ENCODE results near the gene DLGAP4. TPM values are rescaled to one million over a fixed set of nuclear protein-coding genes. Genes with fewer than 3 reads are reported as not detected.

The DLGAP4 gene
- total and polyA plus RNA-seq, 2 of the 13 experiments (the other 11 are each of a cell fraction or from before 2014, with no cell fraction given): 15.2 to 26.7 TPM

DNA sequence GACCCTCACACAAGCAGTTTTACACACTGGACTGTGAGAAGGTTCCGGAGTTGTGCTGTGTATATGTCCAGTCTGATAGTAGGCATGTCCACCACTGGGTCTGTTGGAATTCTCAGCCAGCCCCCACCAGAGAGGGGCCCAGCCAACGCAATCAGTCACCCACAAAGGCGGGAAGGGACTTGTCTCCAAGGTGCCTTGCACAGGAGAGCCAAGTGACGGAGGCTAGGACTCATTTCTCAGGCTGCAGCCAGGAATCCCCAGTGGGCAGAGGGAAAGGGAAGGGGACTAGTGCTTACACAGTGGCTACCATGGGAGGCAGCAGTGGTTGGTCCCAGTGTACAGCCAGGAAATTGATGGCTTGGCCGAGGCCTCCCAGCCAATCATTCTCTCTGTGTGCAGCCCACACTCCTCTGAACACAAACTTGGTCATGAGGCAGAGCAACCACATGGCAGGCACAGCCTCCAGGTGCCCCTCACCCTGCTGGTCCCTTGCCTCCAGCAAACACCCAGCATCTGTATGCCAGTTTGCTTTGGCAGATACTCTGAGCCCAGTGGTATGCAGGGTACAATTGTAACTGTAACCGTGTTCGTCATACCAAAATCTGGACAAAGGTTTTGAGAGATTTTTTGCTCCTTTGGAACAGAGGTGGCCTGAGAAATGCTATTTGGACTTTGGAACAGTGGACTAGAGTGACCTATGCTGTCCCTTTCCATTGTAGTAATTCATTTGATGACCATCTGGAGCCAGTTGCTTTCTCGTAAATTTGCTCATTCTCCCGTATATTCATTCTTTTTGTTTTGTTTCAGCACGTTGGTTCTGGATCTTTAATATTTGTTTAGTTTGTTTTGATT lies 162.2 kb downstream of the DLGAP4 start (continued):
- TF ChIP-seq, protein P1, sequence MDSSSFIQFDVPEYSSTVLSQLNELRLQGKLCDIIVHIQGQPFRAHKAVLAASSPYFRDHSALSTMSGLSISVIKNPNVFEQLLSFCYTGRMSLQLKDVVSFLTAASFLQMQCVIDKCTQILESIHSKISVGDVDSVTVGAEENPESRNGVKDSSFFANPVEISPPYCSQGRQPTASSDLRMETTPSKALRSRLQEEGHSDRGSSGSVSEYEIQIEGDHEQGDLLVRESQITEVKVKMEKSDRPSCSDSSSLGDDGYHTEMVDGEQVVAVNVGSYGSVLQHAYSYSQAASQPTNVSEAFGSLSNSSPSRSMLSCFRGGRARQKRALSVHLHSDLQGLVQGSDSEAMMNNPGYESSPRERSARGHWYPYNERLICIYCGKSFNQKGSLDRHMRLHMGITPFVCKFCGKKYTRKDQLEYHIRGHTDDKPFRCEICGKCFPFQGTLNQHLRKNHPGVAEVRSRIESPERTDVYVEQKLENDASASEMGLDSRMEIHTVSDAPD (CRISPR knock-in tag; IDR thresholded peaks at IDR 0.05): peak; percentile 83
- TF ChIP-seq FOXA3 (CRISPR knock-in tag; IDR thresholded peaks at IDR 0.05) (peak; percentile 47), ZNF205 (CRISPR knock-in tag; IDR thresholded peaks at IDR 0.05) (peak; percentile 96), ZNF569 (CRISPR knock-in tag; IDR thresholded peaks at IDR 0.05; ENCODE audit: borderline replicate concordance) (no peak), ZNF891 (CRISPR knock-in tag; IDR thresholded peaks at IDR 0.05) (peak; percentile 80; the same call in 1 of the 2 replicates), NFE2L1 (CRISPR knock-in tag; IDR thresholded peaks at IDR 0.05; ENCODE audit: borderline replicate concordance) (no peak), RELA (CRISPR knock-in tag; IDR thresholded peaks at IDR 0.05) (0 out of 2 replicates have a peak, but pooled peaks have one; percentile 63), RXRB (CRISPR knock-in tag; IDR thresholded peaks at IDR 0.05; ENCODE audit: borderline replicate concordance) (peak; percentile 95), ZNF772 (CRISPR knock-in tag; IDR thresholded peaks at IDR 0.05) (peak; percentile 68; the same call in 1 of the 2 replicates), POLR2G (IDR thresholded peaks at IDR 0.05; ENCODE audit: low read depth, low read length) (peak; percentile 55), SIN3A (IDR thresholded peaks at IDR 0.05; ENCODE audit: borderline replicate concordance, low read depth, low read length) (peak; percentile 52), ZMYM2 (CRISPR knock-in tag; IDR thresholded peaks at IDR 0.05) (0 out of 2 replicates have a peak, but pooled peaks have one; percentile 35), ZNF563 (CRISPR knock-in tag; IDR thresholded peaks at IDR 0.05) (peak; percentile 27; the same call in 1 of the 2 replicates), ZNF850 (CRISPR knock-in tag; conservative IDR thresholded peaks at IDR 0.05) (no peak), KDM2A (CRISPR knock-in tag; IDR thresholded peaks at IDR 0.05; ENCODE audit: borderline replicate concordance, low read depth) (peak; percentile 80), CHCHD3 (CRISPR knock-in tag; IDR thresholded peaks at IDR 0.05) (no peak), ZNF501 (CRISPR knock-in tag; IDR thresholded peaks at IDR 0.05) (peak; percentile 74), ZNF20 (CRISPR knock-in tag; IDR thresholded peaks at IDR 0.05) (no peak), ARHGAP35 (CRISPR knock-in tag; IDR thresholded peaks at IDR 0.05; ENCODE audit: borderline replicate concordance) (0 out of 2 replicates have a peak, but pooled peaks have one; percentile 74)
- TF ChIP-seq, protein P2, sequence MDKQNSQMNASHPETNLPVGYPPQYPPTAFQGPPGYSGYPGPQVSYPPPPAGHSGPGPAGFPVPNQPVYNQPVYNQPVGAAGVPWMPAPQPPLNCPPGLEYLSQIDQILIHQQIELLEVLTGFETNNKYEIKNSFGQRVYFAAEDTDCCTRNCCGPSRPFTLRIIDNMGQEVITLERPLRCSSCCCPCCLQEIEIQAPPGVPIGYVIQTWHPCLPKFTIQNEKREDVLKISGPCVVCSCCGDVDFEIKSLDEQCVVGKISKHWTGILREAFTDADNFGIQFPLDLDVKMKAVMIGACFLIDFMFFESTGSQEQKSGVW (CRISPR knock-in tag; IDR thresholded peaks at IDR 0.05; ENCODE audit: borderline replicate concordance): no peak
- TF ChIP-seq, protein P3, sequence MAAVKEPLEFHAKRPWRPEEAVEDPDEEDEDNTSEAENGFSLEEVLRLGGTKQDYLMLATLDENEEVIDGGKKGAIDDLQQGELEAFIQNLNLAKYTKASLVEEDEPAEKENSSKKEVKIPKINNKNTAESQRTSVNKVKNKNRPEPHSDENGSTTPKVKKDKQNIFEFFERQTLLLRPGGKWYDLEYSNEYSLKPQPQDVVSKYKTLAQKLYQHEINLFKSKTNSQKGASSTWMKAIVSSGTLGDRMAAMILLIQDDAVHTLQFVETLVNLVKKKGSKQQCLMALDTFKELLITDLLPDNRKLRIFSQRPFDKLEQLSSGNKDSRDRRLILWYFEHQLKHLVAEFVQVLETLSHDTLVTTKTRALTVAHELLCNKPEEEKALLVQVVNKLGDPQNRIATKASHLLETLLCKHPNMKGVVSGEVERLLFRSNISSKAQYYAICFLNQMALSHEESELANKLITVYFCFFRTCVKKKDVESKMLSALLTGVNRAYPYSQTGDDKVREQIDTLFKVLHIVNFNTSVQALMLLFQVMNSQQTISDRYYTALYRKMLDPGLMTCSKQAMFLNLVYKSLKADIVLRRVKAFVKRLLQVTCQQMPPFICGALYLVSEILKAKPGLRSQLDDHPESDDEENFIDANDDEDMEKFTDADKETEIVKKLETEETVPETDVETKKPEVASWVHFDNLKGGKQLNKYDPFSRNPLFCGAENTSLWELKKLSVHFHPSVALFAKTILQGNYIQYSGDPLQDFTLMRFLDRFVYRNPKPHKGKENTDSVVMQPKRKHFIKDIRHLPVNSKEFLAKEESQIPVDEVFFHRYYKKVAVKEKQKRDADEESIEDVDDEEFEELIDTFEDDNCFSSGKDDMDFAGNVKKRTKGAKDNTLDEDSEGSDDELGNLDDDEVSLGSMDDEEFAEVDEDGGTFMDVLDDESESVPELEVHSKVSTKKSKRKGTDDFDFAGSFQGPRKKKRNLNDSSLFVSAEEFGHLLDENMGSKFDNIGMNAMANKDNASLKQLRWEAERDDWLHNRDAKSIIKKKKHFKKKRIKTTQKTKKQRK (IDR thresholded peaks at IDR 0.05; ENCODE audit: low read length): no peak
- TF ChIP-seq, protein P4, sequence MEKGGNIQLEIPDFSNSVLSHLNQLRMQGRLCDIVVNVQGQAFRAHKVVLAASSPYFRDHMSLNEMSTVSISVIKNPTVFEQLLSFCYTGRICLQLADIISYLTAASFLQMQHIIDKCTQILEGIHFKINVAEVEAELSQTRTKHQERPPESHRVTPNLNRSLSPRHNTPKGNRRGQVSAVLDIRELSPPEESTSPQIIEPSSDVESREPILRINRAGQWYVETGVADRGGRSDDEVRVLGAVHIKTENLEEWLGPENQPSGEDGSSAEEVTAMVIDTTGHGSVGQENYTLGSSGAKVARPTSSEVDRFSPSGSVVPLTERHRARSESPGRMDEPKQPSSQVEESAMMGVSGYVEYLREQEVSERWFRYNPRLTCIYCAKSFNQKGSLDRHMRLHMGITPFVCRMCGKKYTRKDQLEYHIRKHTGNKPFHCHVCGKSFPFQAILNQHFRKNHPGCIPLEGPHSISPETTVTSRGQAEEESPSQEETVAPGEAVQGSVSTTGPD (CRISPR knock-in tag; IDR thresholded peaks at IDR 0.05): no peak

Data from HepG2 (cell line).